Measurements from ENCODE around the gene KRT40. TPM values are rescaled to one million over a fixed set of nuclear protein-coding genes. Genes with fewer than 3 reads are reported as not detected.

Gene KRT40
- total RNA-seq, 1 experiment from 2014 or later, result not detected

DNA sequence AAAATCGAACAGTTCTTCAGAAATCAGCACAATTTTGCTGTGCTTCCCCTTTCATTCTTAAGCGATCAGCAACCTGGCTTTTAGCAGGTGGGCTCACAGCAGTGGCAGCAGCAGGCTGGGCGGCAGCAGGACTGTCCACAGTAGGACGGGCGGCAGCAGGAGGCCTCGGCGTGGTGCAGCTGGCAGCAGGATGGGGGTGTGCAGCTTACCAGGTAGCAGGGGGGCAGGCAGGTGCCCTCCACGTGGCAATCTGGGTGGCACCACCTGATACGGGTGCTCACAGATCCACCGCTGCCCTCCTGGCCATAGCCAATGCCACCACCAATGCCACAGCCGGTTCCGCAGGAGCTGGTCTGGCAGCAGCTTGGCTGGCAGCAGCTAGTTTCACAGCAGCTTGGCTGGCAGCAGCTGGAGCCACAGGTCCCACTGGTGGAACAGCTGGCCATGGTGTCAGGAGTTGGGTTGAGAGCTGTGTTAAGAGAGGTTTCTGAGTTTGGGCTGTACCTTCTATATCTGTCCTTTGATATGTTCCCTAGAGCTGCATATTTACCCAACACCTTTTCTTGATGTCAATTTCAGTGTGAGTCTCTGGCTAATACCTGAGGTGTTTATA lies 45.6 kb upstream of the KRT40 start, which contains the start of gene KRTAP1-4:
Gene KRTAP1-4, minus strand, starts transcription at position 563 of the 613 bp plus-strand sequence. Its CDS starts 117 bp downstream, at position 446.
- ChIA-PET CTCF (interaction anchor here (1.2 kb wide), 1 partner anchor 10 kb away, joined by 3 read pairs; no protein-coding TSS in a partner anchor), POLR2A (no interaction called here), RAD21 (ENCODE audit: low non-redundant PET in 1 of 2, low total read pairs in 2 of 2, uncharacterized antibody in 2 of 2, unreplicated experiment in 2 of 2) (no interaction called here)
- Histone ChIP-seq H2AFZ (ENCODE audit: low read depth, low read length, poor library complexity, severe bottlenecking) (no peak within 1 kb of the TSS), H3K27me3 (ENCODE audit: insufficient read depth, low read length) (no peaks in the 10 kb centered on the region), H3K79me2 (ENCODE audit: insufficient read depth, low read length) (no peaks in the 10 kb centered on the region), H3K9ac (ENCODE audit: low read length) (no peak within 1 kb of the TSS), H3K27ac (ENCODE audit: low read depth, low read length) (no peak within 1 kb of the TSS), H3K9me3 (ENCODE audit: control insufficient read depth in 1 of 2, insufficient read depth in 1 of 2, low read depth in 1 of 2, low read length in 2 of 2) (no peaks in the 10 kb centered on the region), H3K4me1 (ENCODE audit: control insufficient read depth in 1 of 2, insufficient read depth in 2 of 2, low read length in 2 of 2) (no peaks in the 10 kb centered on the region), H3K9me2 (ENCODE audit: insufficient read depth) (no peaks in the 10 kb centered on the region), H4K20me1 (ENCODE audit: insufficient read depth) (no peaks in the 10 kb centered on the region), H3K4me2 (ENCODE audit: low read length) (no peak within 1 kb of the TSS), H3K36me3 (ENCODE audit: control insufficient read depth in 1 of 2, insufficient read depth in 2 of 2, low read length in 2 of 2) (no peaks in the 10 kb centered on the region), H3K4me3 (replicated peaks in 1 of 2; ENCODE audit: low read depth in 1 of 2, low read length in 2 of 2) (no peak within 1 kb of the TSS)
- TF ChIP-seq ELF1 (IDR thresholded peaks at IDR 0.05; ENCODE audit: borderline replicate concordance, low read depth) (no peak), EGR1 (IDR thresholded peaks at IDR 0.05; ENCODE audit: low read depth) (no peak), YY1 (IDR thresholded peaks at IDR 0.05; ENCODE audit: extremely low read depth, insufficient replicate concordance, low read depth, low read length) (no peak), RAD21 (IDR thresholded peaks at IDR 0.05; ENCODE audit: low read depth) (no peak), ATF3 (IDR thresholded peaks at IDR 0.05) (no peak), POLR2A (IDR thresholded peaks at IDR 0.05; ENCODE audit: borderline replicate concordance, extremely low read depth, insufficient read depth, insufficient read length) (no peak), EZH2 (IDR thresholded peaks at IDR 0.05) (no peak), JUND (IDR thresholded peaks at IDR 0.05) (no peak)
- TF ChIP-seq, protein P1, sequence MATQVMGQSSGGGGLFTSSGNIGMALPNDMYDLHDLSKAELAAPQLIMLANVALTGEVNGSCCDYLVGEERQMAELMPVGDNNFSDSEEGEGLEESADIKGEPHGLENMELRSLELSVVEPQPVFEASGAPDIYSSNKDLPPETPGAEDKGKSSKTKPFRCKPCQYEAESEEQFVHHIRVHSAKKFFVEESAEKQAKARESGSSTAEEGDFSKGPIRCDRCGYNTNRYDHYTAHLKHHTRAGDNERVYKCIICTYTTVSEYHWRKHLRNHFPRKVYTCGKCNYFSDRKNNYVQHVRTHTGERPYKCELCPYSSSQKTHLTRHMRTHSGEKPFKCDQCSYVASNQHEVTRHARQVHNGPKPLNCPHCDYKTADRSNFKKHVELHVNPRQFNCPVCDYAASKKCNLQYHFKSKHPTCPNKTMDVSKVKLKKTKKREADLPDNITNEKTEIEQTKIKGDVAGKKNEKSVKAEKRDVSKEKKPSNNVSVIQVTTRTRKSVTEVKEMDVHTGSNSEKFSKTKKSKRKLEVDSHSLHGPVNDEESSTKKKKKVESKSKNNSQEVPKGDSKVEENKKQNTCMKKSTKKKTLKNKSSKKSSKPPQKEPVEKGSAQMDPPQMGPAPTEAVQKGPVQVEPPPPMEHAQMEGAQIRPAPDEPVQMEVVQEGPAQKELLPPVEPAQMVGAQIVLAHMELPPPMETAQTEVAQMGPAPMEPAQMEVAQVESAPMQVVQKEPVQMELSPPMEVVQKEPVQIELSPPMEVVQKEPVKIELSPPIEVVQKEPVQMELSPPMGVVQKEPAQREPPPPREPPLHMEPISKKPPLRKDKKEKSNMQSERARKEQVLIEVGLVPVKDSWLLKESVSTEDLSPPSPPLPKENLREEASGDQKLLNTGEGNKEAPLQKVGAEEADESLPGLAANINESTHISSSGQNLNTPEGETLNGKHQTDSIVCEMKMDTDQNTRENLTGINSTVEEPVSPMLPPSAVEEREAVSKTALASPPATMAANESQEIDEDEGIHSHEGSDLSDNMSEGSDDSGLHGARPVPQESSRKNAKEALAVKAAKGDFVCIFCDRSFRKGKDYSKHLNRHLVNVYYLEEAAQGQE (IDR thresholded peaks at IDR 0.05; ENCODE audit: low read depth), result no peak
- intact Hi-C loops (cut with micrococcal nuclease), result no loop called here
- ATAC-seq, result no peak
- DNase-seq (ENCODE audit: low read depth, low spot score), result no peak
- no TSS peak for BruUV-seq (replicated peaks)

Data from HCT116 (cell line).